LoVo (cell line): ENCODE data around the gene CHD1.

Experiments used
- DNase-seq: peaks from one replicate; pipeline ENCODE4 v3.0.0-alpha.2; 2016; ENCODE audit warnings: low spot score

Gene CHD1

DNA sequence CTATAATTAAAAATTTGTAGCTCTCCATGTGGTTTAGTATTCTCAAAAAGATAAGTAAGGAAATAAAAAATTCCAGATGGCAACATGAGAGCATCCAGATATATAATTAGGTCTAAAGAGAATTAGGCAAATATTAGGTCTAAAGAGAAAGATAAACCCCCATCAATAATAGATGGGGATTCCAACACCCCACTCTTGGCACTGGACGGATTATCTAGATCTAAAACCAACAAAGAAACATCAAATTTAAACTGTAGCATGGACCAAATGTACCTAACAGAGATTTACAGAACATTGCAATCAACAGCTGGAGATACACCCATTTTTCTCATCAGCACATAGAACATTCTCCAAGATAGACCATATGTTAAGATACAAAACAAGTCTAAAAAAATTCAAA, 123.7 kb downstream of the CHD1 start:
- no peak for DNase-seq

DNA sequence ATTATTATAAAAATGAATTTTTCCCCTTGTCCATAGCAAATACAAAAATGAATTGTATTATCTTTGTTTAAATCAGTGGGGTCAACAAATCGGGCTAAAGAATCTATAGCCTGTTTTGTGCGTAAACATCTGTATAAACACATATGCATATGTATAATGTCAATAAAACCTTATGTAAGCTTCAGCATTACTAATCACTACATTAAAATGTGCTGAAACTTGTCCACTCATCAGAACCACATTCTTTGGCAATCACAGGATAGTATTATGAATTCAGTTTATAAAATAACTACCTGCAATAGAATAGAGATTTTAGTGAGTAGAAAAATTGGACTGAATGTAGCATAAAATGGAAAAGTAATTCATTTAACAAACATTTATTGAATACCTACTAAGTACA, 124.7 kb downstream of the CHD1 start:
- no peak for DNase-seq
